H1 (cell line): Measurements from ENCODE around the gene SIX4. TPM values are rescaled to one million over a fixed set of nuclear protein-coding genes. Genes with fewer than 3 reads are reported as not detected.
A peak's percentile ranks its signal among the peaks of the same experiment; 100 is the strongest.

Experiments used
- CTCF ChIA-PET: fragments of 300-600 bp; sonication (Branson Sonifier 250); formaldehyde crosslinking; loops from one replicate; lab custom pipeline; 2021; ENCODE audit not compliant: partially characterized antibody; lab: Charles Lee
- POLR2A ChIA-PET: fragments of 300-600 bp; sonication (Branson Sonifier 250); formaldehyde crosslinking; loops from one replicate; lab custom pipeline; 2021; ENCODE audit warnings: inconsistent platforms; ENCODE audit not compliant: partially characterized antibody; lab: Charles Lee
- DNase-seq, 2 experiments: peaks; one replicate each; pipeline versions ENCODE4 v3.0.0 to v3.0.0-alpha.2; 2010 to 2022; ENCODE audit warnings: low spot score in 2 of 2, low read depth in 1 of 2, mixed read lengths in 1 of 2
- FAIRE-seq: peaks from 2 replicates; lab custom pipeline; 2011; peaks lifted over from hg19 to GRCh38; lab: Jason Lieb, UNC
- H2AFZ ChIP-seq: 2 replicates; pipeline ENCODE4 v1.8.1; 2012; ENCODE audit warnings: low read length, inconsistent platforms
- H2AK5ac ChIP-seq: 2 replicates; pipeline ENCODE4 v1.6.1; 2013; ENCODE audit warnings: low read depth, low read length
- H2BK120ac ChIP-seq: replicated peaks from 2 replicates; pipeline ENCODE3; 2013; ENCODE audit warnings: low read depth, low read length, inconsistent platforms
- H2BK12ac ChIP-seq: 2 replicates; pipeline ENCODE4 v1.6.1; 2013; ENCODE audit warnings: low read depth, low read length
- H2BK15ac ChIP-seq: 2 replicates; pipeline ENCODE4 v1.6.1; 2013; ENCODE audit warnings: low read length
- H2BK20ac ChIP-seq: 2 replicates; pipeline ENCODE4 v1.6.1; 2013; ENCODE audit warnings: low read length
- H2BK5ac ChIP-seq: 2 replicates; pipeline ENCODE4 v1.6.1; 2013; ENCODE audit warnings: low read depth, low read length
- H3K14ac ChIP-seq: 2 replicates; pipeline ENCODE4 v1.6.1; 2013; ENCODE audit warnings: inconsistent platforms; ENCODE audit not compliant: insufficient read length
- H3K18ac ChIP-seq: 2 replicates; pipeline ENCODE4 v1.6.1; 2013; ENCODE audit warnings: low read length; ENCODE audit errors: extremely low read depth
- H3K23ac ChIP-seq: 2 replicates; pipeline ENCODE4 v1.6.1; 2013; ENCODE audit warnings: inconsistent platforms; ENCODE audit not compliant: insufficient read length
- H3K23me2 ChIP-seq: 2 replicates; pipeline ENCODE4 v1.6.1; 2013; ENCODE audit warnings: low read depth, low read length
- H3K27ac ChIP-seq: 2 replicates; pipeline ENCODE4 v1.6.1; 2011; ENCODE audit warnings: low read depth, low read length, inconsistent platforms
- H3K27me3 ChIP-seq, 4 experiments: replicated peaks in 1 of 4; 1 replicate in 1 of 4; 2 replicates in 3 of 4; pipeline versions ENCODE4 v1.6.1 to v1.8.1; 2011 to 2013; ENCODE audit warnings: low read length in 3 of 4, mild to moderate bottlenecking in 3 of 4, inconsistent platforms in 2 of 4, mixed read lengths in 2 of 4, moderate library complexity in 1 of 4; ENCODE audit not compliant: control insufficient read depth in 3 of 4, insufficient read depth in 3 of 4; ENCODE audit errors: extremely low read depth in 1 of 4
- H3K36me3 ChIP-seq, 4 experiments: 2 replicates each; pipeline versions ENCODE4 v1.6.1 to v1.8.1; 2011 to 2013; ENCODE audit warnings: mild to moderate bottlenecking in 4 of 4, low read length in 3 of 4, moderate library complexity in 2 of 4, control low read depth in 1 of 4, inconsistent platforms in 1 of 4; ENCODE audit not compliant: insufficient read depth in 4 of 4, control insufficient read depth in 2 of 4
- H3K4ac ChIP-seq: replicated peaks from 2 replicates; pipeline ENCODE3; 2013; ENCODE audit warnings: low read length, low read depth, mixed read lengths, inconsistent platforms; ENCODE audit not compliant: insufficient read length
- H3K4me1 ChIP-seq, 4 experiments: replicated peaks in 1 of 4; 1 replicate in 1 of 4; 2 replicates in 3 of 4; pipeline versions ENCODE4 v1.6.1 to v1.8.1; 2011 to 2013; ENCODE audit warnings: low read length in 3 of 4, inconsistent platforms in 2 of 4, mixed read lengths in 1 of 4; ENCODE audit not compliant: insufficient read depth in 4 of 4, control insufficient read depth in 3 of 4
- H3K4me2 ChIP-seq, 2 experiments: 2 replicates each; pipeline versions ENCODE4 v1.6.1 to v1.8.1; 2011 to 2013; ENCODE audit warnings: low read depth in 2 of 2, low read length in 2 of 2, control low read depth in 1 of 2, inconsistent platforms in 1 of 2, mild to moderate bottlenecking in 1 of 2; ENCODE audit not compliant: insufficient read depth in 1 of 2
- H3K4me3 ChIP-seq, 4 experiments: fragments of 200-600, 300-600 bp in 1 of 4; sonication (generic), shearing (Covaris generic), sonication (Bioruptor Twin) in 1 of 4; 2 replicates each; pipeline versions ENCODE4 v1.5.1 to v1.8.1; 2011 to 2016; ENCODE audit warnings: low read length in 4 of 4, low read depth in 3 of 4, control low read depth in 2 of 4, inconsistent platforms in 2 of 4, mild to moderate bottlenecking in 2 of 4, mixed read lengths in 1 of 4, moderate library complexity in 1 of 4; ENCODE audit not compliant: insufficient read depth in 2 of 4; ENCODE audit errors: extremely low read depth in 1 of 4
- H3K56ac ChIP-seq: replicated peaks from 2 replicates; pipeline ENCODE3; 2013; ENCODE audit warnings: low read depth, mild to moderate bottlenecking, mixed read lengths, low read length, inconsistent platforms; ENCODE audit not compliant: insufficient read length
- H3K79me1 ChIP-seq: 2 replicates; pipeline ENCODE4 v1.6.1; 2013; ENCODE audit warnings: low read depth, low read length, control low read depth
- H3K79me2 ChIP-seq, 2 experiments: 2 replicates each; pipeline versions ENCODE4 v1.6.1 to v1.8.1; 2012 to 2013; ENCODE audit warnings: low read length in 2 of 2, mild to moderate bottlenecking in 2 of 2, inconsistent platforms in 1 of 2; ENCODE audit not compliant: insufficient read depth in 2 of 2, control insufficient read depth in 1 of 2
- H3K9ac ChIP-seq, 4 experiments: replicated peaks in 1 of 4; 1 replicate in 1 of 4; 2 replicates in 3 of 4; pipeline versions ENCODE4 v1.6.1 to v1.8.1; 2011 to 2013; ENCODE audit warnings: low read depth in 3 of 4, low read length in 3 of 4, control low read depth in 2 of 4, mild to moderate bottlenecking in 2 of 4, moderate library complexity in 2 of 4, inconsistent platforms in 1 of 4; ENCODE audit errors: extremely low read depth in 1 of 4
- H3K9me3 ChIP-seq, 2 experiments: 2 replicates each; pipeline versions ENCODE4 v1.6.1 to v1.8.1; 2012 to 2013; ENCODE audit warnings: mild to moderate bottlenecking in 2 of 2, moderate library complexity in 2 of 2, control low read depth in 1 of 2, inconsistent platforms in 1 of 2, low read depth in 1 of 2, low read length in 1 of 2, mixed read lengths in 1 of 2; ENCODE audit not compliant: insufficient read depth in 2 of 2
- H4K20me1 ChIP-seq, 2 experiments: replicated peaks in 1 of 2; 2 replicates each; pipeline versions ENCODE3 to v1.8.1; 2011 to 2013; ENCODE audit warnings: inconsistent platforms in 2 of 2, low read length in 2 of 2, mild to moderate bottlenecking in 1 of 2; ENCODE audit not compliant: insufficient read depth in 2 of 2, control insufficient read depth in 1 of 2
- H4K5ac ChIP-seq: 2 replicates; pipeline ENCODE4 v1.6.1; 2013; ENCODE audit warnings: low read length, low read depth, mixed read lengths, inconsistent platforms; ENCODE audit not compliant: insufficient read length
- H4K8ac ChIP-seq: 2 replicates; pipeline ENCODE4 v1.8.0; 2013; ENCODE audit warnings: mild to moderate bottlenecking, moderate library complexity, low read length, inconsistent platforms; ENCODE audit not compliant: insufficient read depth; ENCODE audit errors: extremely low read depth
- H4K91ac ChIP-seq: replicated peaks from 2 replicates; pipeline ENCODE3; 2013; ENCODE audit warnings: low read length, mixed read lengths, inconsistent platforms; ENCODE audit not compliant: insufficient read length
- ASH2L ChIP-seq: fragments of 200-600, 300-600 bp; sonication (generic); IDR thresholded peaks from one replicate; pipeline ENCODE4 v1.7.1; 2017; ENCODE audit warnings: low read length
- CTBP2 ChIP-seq: IDR thresholded peaks from 2 replicates; pipeline ENCODE4 v1.7.0; 2011; ENCODE audit warnings: borderline replicate concordance, mild to moderate bottlenecking, moderate library complexity, mixed read lengths, low read length; ENCODE audit not compliant: insufficient read depth, insufficient read length
- JUN ChIP-seq: IDR thresholded peaks from 2 replicates; pipeline ENCODE4 v1.6.1; 2011; ENCODE audit warnings: low read depth, mild to moderate bottlenecking, improper control_type of control experiment, low read length
- SP1 ChIP-seq: IDR thresholded peaks from 2 replicates; pipeline ENCODE4 v1.6.1; 2011; ENCODE audit warnings: low read depth, low read length
- USF2 ChIP-seq: IDR thresholded peaks from 2 replicates; pipeline ENCODE4 v1.6.1; 2011; ENCODE audit warnings: low read length, improper control_type of control experiment
- polyA plus RNA-seq, 7 experiments: library from polyadenylated mRNA; depleted of rRNA in 3 of 7; stranded (reverse) in 5 of 7; unstranded in 2 of 7; fragments of >200 nt in 5 of 7; fragments of 200-250 nt in 2 of 7; gene quantifications; 1 replicate in 5 of 7; 2 replicates in 1 of 7; 4 replicates in 1 of 7; pipeline versions ENCODE4 v1.2.1 to v1.2.3, GENCODE V29; 2011 to 2013; ENCODE audit warnings: missing spikeins in 2 of 7, mixed read lengths in 2 of 7
- total RNA-seq: library from RNA; stranded (reverse); fragmentation: NEBNext Ultra II Directional; extraction: Animal tissue kit (Norgen Biotek cat#: 25700); gene quantifications from 2 replicates; pipeline ENCODE4 v1.2.1, GENCODE V29; 2021

The SIX4 gene
- total and polyA plus RNA-seq, 2 of the 8 experiments (the other 6 are each of a cell fraction or from before 2014, with no cell fraction given), result 9.0 to 38.9 TPM

DNA sequence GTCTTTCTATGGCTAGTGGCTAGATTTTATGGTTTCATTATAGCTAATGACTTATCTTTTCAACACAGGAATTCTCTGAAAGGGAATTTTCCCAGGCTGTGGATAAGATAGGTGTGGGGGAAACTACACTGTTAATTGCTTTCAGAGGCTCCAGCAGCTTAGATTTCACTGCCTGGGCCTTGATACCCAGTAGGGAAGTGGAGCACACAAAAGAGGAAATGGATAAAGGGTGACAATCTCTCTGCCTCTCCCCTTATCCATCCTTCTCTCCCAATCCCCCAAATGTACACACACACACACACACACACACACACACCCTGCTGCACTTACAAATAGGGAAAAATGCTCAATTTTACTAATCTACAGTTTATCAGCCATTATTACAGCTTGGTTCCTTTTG lies 19.1 kb downstream of the SIX4 start:
- Histone ChIP-seq H2BK12ac (no peak overlapping the region), H3K79me2 (no peaks in the 10 kb centered on the region), H2BK120ac (no peak overlapping the region), H3K23ac (no peak overlapping the region), H3K4me1 (no peaks in the 10 kb centered on the region; a peak in 2 of 7 replicates), H4K20me1 (no peaks in the 10 kb centered on the region), H4K91ac (no peak overlapping the region), H3K36me3 (no peaks in the 10 kb centered on the region), H2AK5ac (no peak overlapping the region), H4K5ac (no peak overlapping the region), H3K23me2 (no peaks in the 10 kb centered on the region), H2BK20ac (no peak overlapping the region), H3K27me3 (no peaks in the 10 kb centered on the region), H3K14ac (no peak overlapping the region), H2BK15ac (no peak overlapping the region), H4K8ac (no peak overlapping the region), H3K9ac (no peak overlapping the region), H3K79me1 (no peaks in the 10 kb centered on the region), H3K56ac (peak overlapping the region; percentile 73), H2AFZ (no peak overlapping the region), H2BK5ac (no peak overlapping the region), H3K4me3 (no peak overlapping the region), H3K18ac (no peak overlapping the region), H3K4me2 (no peak overlapping the region), H3K4ac (no peak overlapping the region), H3K27ac (no peak overlapping the region), H3K9me3 (peaks cover 0 to 3% of the 10 kb centered on the region in 2 experiments; a peak in 2 of 4 replicates)
- CTCF ChIA-PET, result interaction anchor here (0.6 to 1.6 kb wide), 4 partner anchors 15 to 542 kb away, joined by 3 to 5 read pairs (median 3); no protein-coding TSS in a partner anchor
- TF ChIP-seq JUN (no peak), CTBP2 (no peak), USF2 (no peak), ASH2L (no peak), SP1 (no peak)
- POLR2A ChIA-PET, result no interaction called here
- no peak for FAIRE-seq
- no peak for DNase-seq
